ENCODE results near the gene GRM8. TPM values are rescaled to one million over a fixed set of nuclear protein-coding genes. Genes with fewer than 3 reads are reported as not detected.

The GRM8 gene
- total RNA-seq, 1 experiment from 2014 or later: not detected

DNA sequence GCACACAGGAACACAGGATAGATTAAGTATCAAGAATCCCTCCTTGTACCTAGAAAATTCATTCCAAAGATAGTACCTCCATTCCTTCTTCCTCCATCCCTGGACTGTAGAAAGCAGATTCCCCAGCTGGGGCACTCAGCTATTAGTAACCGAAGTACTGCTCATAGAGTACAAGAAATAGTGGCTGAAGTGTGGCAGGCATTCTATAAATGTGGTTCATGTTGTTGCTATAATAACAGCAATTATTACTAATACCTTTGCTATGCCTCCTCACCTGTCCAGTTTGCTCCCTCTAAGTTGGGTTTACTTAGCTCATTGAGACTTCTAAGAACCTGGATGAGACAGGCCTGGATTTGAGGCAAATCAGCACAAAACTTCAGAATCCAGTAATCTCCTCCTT, 453.2 kb downstream of the GRM8 start:
- no peak for TF ChIP-seq POLR2AphosphoS5 (IDR thresholded peaks at IDR 0.05; ENCODE audit: low read depth, low read length)
- TF ChIP-seq, protein P1, sequence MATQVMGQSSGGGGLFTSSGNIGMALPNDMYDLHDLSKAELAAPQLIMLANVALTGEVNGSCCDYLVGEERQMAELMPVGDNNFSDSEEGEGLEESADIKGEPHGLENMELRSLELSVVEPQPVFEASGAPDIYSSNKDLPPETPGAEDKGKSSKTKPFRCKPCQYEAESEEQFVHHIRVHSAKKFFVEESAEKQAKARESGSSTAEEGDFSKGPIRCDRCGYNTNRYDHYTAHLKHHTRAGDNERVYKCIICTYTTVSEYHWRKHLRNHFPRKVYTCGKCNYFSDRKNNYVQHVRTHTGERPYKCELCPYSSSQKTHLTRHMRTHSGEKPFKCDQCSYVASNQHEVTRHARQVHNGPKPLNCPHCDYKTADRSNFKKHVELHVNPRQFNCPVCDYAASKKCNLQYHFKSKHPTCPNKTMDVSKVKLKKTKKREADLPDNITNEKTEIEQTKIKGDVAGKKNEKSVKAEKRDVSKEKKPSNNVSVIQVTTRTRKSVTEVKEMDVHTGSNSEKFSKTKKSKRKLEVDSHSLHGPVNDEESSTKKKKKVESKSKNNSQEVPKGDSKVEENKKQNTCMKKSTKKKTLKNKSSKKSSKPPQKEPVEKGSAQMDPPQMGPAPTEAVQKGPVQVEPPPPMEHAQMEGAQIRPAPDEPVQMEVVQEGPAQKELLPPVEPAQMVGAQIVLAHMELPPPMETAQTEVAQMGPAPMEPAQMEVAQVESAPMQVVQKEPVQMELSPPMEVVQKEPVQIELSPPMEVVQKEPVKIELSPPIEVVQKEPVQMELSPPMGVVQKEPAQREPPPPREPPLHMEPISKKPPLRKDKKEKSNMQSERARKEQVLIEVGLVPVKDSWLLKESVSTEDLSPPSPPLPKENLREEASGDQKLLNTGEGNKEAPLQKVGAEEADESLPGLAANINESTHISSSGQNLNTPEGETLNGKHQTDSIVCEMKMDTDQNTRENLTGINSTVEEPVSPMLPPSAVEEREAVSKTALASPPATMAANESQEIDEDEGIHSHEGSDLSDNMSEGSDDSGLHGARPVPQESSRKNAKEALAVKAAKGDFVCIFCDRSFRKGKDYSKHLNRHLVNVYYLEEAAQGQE (IDR thresholded peaks at IDR 0.05; ENCODE audit: insufficient read depth in 1 of 2, low read depth in 2 of 2, low read length in 1 of 2): no peak
- no peak for TF ChIP-seq SIN3A (IDR thresholded peaks at IDR 0.05; ENCODE audit: borderline replicate concordance, insufficient read depth, low read depth, low read length)
- TF ChIP-seq, protein P2, sequence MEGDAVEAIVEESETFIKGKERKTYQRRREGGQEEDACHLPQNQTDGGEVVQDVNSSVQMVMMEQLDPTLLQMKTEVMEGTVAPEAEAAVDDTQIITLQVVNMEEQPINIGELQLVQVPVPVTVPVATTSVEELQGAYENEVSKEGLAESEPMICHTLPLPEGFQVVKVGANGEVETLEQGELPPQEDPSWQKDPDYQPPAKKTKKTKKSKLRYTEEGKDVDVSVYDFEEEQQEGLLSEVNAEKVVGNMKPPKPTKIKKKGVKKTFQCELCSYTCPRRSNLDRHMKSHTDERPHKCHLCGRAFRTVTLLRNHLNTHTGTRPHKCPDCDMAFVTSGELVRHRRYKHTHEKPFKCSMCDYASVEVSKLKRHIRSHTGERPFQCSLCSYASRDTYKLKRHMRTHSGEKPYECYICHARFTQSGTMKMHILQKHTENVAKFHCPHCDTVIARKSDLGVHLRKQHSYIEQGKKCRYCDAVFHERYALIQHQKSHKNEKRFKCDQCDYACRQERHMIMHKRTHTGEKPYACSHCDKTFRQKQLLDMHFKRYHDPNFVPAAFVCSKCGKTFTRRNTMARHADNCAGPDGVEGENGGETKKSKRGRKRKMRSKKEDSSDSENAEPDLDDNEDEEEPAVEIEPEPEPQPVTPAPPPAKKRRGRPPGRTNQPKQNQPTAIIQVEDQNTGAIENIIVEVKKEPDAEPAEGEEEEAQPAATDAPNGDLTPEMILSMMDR (IDR thresholded peaks at IDR 0.05): no peak
- TF ChIP-seq TCF7L2 (IDR thresholded peaks at IDR 0.05; ENCODE audit: low read depth, low read length): no peak
- no peaks in the 10 kb centered on the region for H3K27me3 ChIP-seq (ENCODE audit: control insufficient read depth, insufficient read depth, low read length)
- in situ Hi-C loops (cut with HindIII; ENCODE audit: low pct_unique_long_range_greater_than_20kb, low sequenced_read_pairs): no loop called here
- POLR2A ChIA-PET: no interaction called here
- no peaks in the 10 kb centered on the region for H3K9me3 ChIP-seq (ENCODE audit: control insufficient read depth, insufficient read depth, low read depth, low read length)
- no peak overlapping the region for H3K4me3 ChIP-seq (ENCODE audit: low read depth in 2 of 2, low read length in 2 of 2)
- no TSS peak for BruUV-seq (replicated peaks)
- H3K27ac ChIP-seq (ENCODE audit: low read length): no peak overlapping the region
- DNase-seq (ENCODE audit: low read depth, low spot score): no peak
- no peaks in the 10 kb centered on the region for H3K36me3 ChIP-seq (ENCODE audit: control insufficient read depth, insufficient read depth, low read length)
- intact Hi-C loops (cut with micrococcal nuclease; ENCODE audit: unreplicated experiment): no loop called here
- CTCF ChIA-PET: no interaction called here
- H3K4me1 ChIP-seq (ENCODE audit: control insufficient read depth, insufficient read depth, low read length): no peaks in the 10 kb centered on the region
- ATAC-seq: no peak

DNA sequence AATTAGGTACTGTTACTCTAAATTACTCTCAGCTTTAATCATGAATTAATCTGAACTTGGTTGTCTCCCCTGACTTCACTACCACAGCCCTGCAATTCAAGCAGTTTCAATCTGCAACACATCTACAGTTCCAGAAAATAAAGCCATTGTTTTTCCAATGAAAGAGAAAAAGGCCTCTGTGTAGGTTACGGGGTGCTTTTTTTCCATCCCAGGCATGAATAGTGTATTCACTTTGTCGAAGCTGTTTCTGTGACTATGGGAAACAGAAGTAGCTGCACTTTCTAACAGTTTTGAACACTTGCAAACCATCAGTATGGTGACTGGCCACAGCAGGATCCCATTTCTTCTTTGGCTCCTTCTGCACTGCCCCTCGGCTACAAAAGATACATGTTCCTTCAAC, 460.2 kb downstream of the GRM8 start:
- no peaks in the 10 kb centered on the region for H3K27me3 ChIP-seq (ENCODE audit: control insufficient read depth, insufficient read depth, low read length)
- no peak overlapping the region for H3K4me3 ChIP-seq (ENCODE audit: low read depth in 2 of 2, low read length in 2 of 2)
- ChIA-PET POLR2A (no interaction called here), CTCF (no interaction called here)
- BruUV-seq (replicated peaks): no TSS peak
- in situ Hi-C loops (cut with HindIII; ENCODE audit: low pct_unique_long_range_greater_than_20kb, low sequenced_read_pairs) (no loop called here), intact Hi-C loops (cut with micrococcal nuclease; ENCODE audit: unreplicated experiment) (no loop called here)
- DNase-seq (ENCODE audit: low read depth, low spot score): no peak
- no peak for ATAC-seq
- no peaks in the 10 kb centered on the region for H3K36me3 ChIP-seq (ENCODE audit: control insufficient read depth, insufficient read depth, low read length)
- H3K9me3 ChIP-seq (ENCODE audit: control insufficient read depth, insufficient read depth, low read depth, low read length): no peaks in the 10 kb centered on the region
- H3K4me1 ChIP-seq (ENCODE audit: control insufficient read depth, insufficient read depth, low read length): no peaks in the 10 kb centered on the region
- TF ChIP-seq TCF7L2 (IDR thresholded peaks at IDR 0.05; ENCODE audit: low read depth, low read length) (no peak), SIN3A (IDR thresholded peaks at IDR 0.05; ENCODE audit: borderline replicate concordance, insufficient read depth, low read depth, low read length) (no peak), POLR2AphosphoS5 (IDR thresholded peaks at IDR 0.05; ENCODE audit: low read depth, low read length) (no peak)
- TF ChIP-seq, protein P1 (IDR thresholded peaks at IDR 0.05; ENCODE audit: insufficient read depth in 1 of 2, low read depth in 2 of 2, low read length in 1 of 2): no peak
- TF ChIP-seq, protein P2 (IDR thresholded peaks at IDR 0.05): no peak
- no peak overlapping the region for H3K27ac ChIP-seq (ENCODE audit: low read length)
